22Rv1 (cell line): ENCODE data around the gene KCNJ1.

Source experiments
- H3K27ac ChIP-seq: fragments of 450-650 bp; 2 replicates; pipeline ENCODE4 v1.5.1; 2017
- ZFX ChIP-seq: fragments of 450-650 bp; IDR thresholded peaks from 2 replicates; pipeline ENCODE4 v1.6.1; 2017; ENCODE audit warnings: antibody characterized with exemption, borderline replicate concordance
- TF ChIP-seq, protein P1 (sequence below): fragments of 450-650 bp; IDR thresholded peaks from 2 replicates; pipeline ENCODE4 v1.5.1; 2017; ENCODE audit warnings: mild to moderate bottlenecking

Gene KCNJ1

DNA sequence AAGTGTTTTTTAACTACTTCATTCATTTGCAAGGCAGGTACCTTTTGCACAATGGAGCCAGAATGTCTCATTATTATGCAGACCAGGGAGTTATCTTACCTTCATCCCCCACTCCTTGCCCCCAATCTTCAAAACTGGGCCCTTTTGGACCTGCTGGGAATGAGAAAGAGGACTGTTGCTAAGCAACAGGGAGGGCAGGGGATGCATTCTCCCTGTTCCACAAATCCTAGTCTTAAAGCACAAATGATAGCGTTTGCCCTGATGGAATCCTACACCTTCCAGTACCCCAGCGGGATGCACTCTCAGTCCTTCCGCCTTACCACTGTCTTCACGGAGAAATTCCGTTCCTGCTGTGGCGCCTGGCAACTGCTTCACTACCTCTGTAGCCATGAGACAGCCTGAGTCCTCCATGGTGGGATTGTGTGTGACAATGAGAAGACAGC lies 4.1 kb upstream of the KCNJ1 start:
- H3K27ac ChIP-seq, result no peak overlapping the region

DNA sequence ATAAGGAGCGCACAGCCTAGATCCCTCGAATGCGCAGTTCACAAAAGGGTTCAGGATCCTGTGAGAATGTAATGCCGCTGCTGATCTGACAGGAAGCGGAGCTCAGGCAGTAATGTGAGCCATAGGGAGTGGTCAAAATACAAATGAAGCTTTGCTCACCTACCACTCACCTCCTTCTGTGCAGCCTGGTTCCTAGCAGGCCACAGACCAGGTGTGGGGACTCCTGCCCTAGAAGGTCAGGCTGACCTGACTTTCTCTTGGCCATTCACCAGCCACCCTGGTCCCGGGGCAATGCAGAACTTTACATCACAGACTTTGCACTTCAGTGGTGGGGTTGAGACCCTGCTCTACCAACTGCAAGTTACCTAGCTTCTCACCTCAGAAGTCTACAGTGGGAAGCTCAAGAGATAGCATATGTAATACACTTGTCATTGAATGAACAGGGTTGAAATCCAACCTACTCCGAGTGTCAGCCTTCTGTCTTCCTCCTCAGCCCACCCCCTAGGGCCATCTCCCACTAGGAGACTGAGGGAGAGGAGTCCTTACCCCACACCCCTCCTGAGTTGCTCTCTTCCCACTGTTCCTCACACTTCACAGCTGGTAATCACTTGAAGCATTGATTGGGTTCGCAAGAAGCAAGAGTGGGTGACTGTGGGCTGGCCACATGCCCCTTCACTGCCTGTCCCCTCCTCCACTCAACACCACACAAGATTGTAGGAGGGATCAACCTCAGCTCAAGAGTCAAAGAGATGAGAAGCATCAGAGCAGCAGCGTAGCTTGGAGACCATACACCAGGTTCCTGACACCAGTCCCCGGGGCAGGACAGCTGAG lies 2.0 kb upstream of the KCNJ1 start:
- H3K27ac ChIP-seq, result no peak overlapping the region

More for the DNA sequence above, 4.1 kb upstream of the KCNJ1 start:
- TF ChIP-seq ZFX, result no peak
- TF ChIP-seq, protein P1, sequence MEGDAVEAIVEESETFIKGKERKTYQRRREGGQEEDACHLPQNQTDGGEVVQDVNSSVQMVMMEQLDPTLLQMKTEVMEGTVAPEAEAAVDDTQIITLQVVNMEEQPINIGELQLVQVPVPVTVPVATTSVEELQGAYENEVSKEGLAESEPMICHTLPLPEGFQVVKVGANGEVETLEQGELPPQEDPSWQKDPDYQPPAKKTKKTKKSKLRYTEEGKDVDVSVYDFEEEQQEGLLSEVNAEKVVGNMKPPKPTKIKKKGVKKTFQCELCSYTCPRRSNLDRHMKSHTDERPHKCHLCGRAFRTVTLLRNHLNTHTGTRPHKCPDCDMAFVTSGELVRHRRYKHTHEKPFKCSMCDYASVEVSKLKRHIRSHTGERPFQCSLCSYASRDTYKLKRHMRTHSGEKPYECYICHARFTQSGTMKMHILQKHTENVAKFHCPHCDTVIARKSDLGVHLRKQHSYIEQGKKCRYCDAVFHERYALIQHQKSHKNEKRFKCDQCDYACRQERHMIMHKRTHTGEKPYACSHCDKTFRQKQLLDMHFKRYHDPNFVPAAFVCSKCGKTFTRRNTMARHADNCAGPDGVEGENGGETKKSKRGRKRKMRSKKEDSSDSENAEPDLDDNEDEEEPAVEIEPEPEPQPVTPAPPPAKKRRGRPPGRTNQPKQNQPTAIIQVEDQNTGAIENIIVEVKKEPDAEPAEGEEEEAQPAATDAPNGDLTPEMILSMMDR, result no peak

DNA sequence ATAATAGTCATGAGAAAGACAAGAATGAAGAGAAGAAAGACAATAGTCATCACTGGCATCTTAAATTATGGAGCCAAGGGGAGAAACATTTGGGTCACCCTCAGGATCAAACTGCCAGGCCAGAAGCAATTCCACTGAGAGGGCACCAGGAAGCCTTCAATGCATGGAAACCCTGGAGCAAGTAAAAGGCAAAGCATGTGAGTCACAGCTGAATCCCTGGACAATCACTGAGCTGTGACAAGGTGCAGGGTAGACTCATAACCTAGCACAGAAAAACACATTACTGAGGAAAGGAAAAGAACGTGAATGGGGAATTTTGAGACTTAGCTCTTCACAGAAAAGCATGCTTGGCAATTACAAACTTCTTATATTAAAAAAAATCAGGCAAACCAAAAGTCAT lies 1.6 kb downstream of the KCNJ1 start:
- no peak overlapping the region for H3K27ac ChIP-seq
- TF ChIP-seq, protein P1, result no peak
- TF ChIP-seq ZFX, result no peak

More for the DNA sequence above, 2.0 kb upstream of the KCNJ1 start:
- TF ChIP-seq ZFX, result no peak
- TF ChIP-seq, protein P1, result no peak

DNA sequence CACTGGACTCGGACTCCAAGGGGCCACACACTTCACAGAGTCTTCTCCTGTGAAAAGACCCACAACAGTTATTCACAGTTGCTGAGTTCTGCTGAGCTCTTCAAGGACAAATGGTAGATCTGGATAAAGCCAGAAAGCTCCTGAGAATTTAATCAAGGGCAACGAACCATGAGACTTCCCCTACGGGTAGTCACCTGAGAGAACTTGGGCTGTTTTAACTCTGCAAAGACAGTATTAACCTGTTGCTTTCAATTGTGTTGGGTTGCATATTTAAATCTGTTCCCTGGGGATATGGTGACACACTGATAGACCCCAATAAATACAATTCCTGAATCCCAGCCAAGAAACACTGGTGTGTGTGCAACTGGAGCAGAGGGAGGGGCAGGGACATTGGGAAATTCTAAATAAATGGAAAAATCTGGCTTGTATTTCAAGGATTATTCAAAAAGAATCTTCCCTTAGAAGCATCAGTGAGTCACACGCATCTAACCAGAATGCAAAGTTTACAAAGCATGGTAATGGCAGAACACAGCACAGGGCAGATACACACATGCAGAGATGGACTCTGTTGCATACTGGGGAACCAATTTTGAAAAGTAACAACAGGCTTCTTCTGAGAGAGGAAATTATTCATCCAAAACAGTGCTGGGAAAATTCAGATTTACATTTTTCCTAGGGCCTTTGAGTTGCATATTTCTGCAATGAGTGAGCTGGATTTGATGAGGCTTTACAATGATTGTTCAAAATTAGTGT lies 4.0 kb downstream of the KCNJ1 start:
- H3K27ac ChIP-seq, result no peak overlapping the region
- no peak for TF ChIP-seq ZFX
- TF ChIP-seq, protein P1, result no peak

DNA sequence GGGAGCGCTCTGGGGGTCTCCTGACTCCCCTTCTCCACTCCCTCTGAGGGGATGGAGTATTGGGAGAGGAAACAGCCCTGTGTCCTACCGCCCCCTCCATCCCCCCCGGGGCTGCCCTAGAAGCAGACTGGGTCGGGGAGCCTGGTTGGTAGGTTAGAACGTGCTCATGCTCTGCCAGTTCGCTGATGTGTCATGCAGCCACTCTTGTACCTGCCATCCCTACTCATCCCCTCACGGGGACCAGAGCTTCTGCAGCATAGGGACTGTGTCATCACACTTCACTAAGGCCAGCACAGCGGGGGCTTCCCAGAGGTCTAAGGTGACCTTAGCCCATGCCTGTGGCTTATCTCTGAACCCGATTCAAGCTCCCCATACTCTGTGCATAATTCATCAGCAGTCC lies 4.7 kb downstream of the KCNJ1 start:
- H3K27ac ChIP-seq, result no peak overlapping the region
- no peak for TF ChIP-seq ZFX
- TF ChIP-seq, protein P1, result no peak

DNA sequence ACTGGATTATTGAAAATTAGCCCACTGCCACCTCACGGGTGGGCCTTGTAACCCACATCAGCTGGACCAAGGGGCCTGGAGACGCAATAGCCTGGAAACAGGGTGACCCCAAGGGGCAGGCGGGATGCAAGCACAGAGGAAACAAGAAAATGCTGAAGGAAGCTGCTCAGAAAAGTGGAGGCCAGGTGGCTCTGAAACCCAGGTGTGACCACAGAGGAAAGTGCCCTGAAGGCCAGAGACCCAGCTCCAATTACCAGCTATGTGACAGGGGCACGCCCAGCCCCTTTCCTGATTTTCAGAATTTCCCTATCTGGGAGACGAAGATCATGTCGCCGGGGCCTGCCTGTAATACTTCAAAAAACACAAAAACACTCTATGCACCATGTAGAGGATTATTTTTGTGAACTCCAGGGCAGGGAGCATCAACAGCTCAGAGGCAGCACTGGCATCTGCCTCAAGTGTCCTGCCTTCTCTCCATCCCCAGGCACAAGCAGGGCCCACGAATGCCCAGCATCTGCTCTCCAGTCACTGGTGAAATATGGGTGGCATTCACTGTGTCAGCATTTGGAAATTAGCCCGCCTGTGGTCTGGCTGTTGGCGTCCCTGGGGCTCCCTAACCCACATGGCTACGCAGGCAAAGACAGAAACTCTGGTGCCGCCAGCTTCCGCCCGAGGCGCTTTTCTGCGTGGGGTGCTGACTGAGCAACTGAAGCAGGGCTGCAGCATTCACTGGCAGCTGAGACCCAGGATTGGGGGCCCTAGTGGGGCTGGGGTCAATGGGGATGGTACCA lies 6.3 kb downstream of the KCNJ1 start:
- no peak overlapping the region for H3K27ac ChIP-seq

More for the DNA sequence above, 6.3 kb downstream of the KCNJ1 start:
- no peak for TF ChIP-seq ZFX
- TF ChIP-seq, protein P1, result no peak
